HG02973 (cell line): ENCODE results near the gene ABHD17A.

ENCODE experiments used
- ATAC-seq: cut with Tn5 transposase; IDR thresholded peaks from one replicate; pipeline ENCODE4 v1.9.1; 2021; ENCODE audit warnings: moderate library complexity; ENCODE audit not compliant: unreplicated experiment

Gene ABHD17A

GRCh38 chr19:1854542-1855039, 30.7 kb downstream of the ABHD17A start:
- no peak for ATAC-seq

- ATAC-seq: no peak
Measured at GRCh38 chr19:1854039-1854541, 31.2 kb downstream of the ABHD17A start.

- no peak for ATAC-seq
Measured at GRCh38 chr19:1853295-1854038, 31.8 kb downstream of the ABHD17A start.

GRCh38 chr19:1852581-1853128, 32.6 kb downstream of the ABHD17A start:
- ATAC-seq: no peak

- ATAC-seq: no peak
Measured at GRCh38 chr19:1851654-1852580, 33.4 kb downstream of the ABHD17A start.

GRCh38 chr19:1850809-1851653, 34.3 kb downstream of the ABHD17A start:
- no peak for ATAC-seq

- no peak for ATAC-seq
Measured at GRCh38 chr19:1849886-1850398, 35.4 kb downstream of the ABHD17A start.

GRCh38 chr19:1849132-1849474, 36.2 kb downstream of the ABHD17A start:
- ATAC-seq: no peak

- peak; percentile 41 for ATAC-seq
Measured at GRCh38 chr19:1848399-1849131, 36.7 kb downstream of the ABHD17A start, which contains the start of gene REXO1. TSS of gene REXO1 (minus strand) at chr19:1848483. CDS start at chr19:1848358, 125 bp downstream.

GRCh38 chr19:1847684-1848398, 37.5 kb downstream of the ABHD17A start:
- ATAC-seq: no peak

- ATAC-seq: no peak
Measured at GRCh38 chr19:1847348-1847683, 38.0 kb downstream of the ABHD17A start.

- no peak for ATAC-seq
Measured at GRCh38 chr19:1846517-1847204, 38.6 kb downstream of the ABHD17A start.

GRCh38 chr19:1845642-1846041, 39.7 kb downstream of the ABHD17A start:
- ATAC-seq: no peak

- ATAC-seq: no peak
Measured at GRCh38 chr19:1845125-1845515, 40.2 kb downstream of the ABHD17A start.

- no peak for ATAC-seq
Measured at GRCh38 chr19:1844513-1845124, 40.7 kb downstream of the ABHD17A start.

GRCh38 chr19:1843646-1844394, 41.5 kb downstream of the ABHD17A start:
- no peak for ATAC-seq

GRCh38 chr19:1843116-1843515, 42.2 kb downstream of the ABHD17A start:
- ATAC-seq: no peak
